Fibroblast of skin of right quadriceps (primary cell): ENCODE results near the gene PDP2.

ENCODE experiments used
- DNase-seq: peaks from one replicate; pipeline ENCODE4 v3.0.0-alpha.2; 2013

Gene PDP2

DNA sequence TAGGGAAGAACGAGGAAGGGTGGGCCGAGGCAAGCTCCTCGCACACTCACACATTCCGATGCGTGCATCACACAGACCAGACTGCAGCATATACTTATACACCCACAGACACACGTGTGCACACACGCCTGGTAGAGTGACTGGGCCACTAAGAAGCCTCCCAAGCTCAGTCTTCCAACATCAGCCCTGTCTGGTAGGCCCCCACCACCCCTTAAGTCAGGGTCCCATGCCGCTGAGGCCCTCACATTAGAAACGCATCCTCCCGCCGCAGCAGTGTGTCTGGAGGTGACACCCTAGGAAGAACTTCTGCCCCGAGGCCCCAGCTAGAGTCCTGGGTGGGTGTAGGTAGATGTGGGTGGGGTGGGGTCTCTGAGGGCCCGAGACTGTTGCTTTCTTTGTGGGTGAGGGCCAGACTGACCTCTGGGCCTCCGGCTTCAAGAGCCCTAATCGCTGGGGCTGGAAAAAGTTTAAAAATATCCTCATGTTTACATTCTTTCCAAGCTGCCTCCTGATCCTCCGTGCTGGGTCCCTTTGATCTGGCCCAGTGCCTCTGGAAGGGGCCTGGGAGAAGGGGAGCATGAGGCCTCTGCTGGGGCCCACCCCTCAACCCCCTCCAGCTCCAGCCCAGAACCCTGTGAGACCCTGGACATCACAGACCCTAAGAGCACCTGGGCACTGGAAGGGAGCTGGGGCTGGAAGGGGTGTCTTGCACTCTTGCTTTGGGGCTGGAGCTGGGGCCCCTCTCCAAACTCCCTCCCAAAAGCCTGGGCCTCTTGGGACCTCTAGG, 24.7 kb downstream of the PDP2 start:
- DNase-seq: no peak

DNA sequence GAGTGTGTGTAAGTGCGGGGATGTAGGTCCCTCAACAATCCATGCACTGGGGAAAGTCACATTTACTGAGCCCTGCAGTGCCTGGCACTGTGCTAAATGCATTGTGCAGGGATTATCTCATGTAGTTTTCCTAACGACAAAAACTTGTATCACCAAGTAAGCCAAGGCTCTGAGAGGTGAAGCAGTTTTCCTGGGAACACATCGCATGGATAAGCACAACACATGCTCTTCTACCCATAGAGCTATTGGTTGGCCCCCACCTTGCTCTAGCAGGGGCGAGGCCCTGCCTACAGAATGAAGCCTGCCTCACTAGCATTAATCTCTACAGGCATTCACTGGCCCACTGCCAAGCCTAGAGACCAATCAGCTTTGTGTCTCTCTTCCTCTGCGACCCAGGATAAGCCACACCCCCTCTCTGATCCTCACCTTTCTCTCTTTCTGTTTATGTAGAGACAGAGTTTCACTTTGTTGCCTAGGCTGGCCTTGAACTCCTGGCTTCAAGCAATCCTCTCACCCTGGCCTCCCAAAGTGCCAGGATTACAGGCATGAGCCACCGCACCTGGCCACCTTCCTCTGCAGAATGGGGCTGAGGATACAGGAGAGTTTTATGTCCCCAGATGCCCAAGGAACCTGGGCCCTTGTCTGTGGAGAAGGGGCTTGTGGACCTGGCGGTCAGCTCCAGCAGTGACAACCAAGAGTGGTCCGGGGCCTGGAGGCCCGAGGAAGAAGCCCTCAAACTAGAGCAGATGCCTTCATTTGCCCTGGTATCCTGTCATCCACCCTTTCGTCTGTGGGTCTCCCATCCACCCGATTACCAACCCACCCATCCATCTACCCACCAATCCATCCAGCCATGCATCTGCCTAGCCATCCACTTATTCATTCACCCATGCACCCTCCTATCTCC, 25.6 kb downstream of the PDP2 start:
- DNase-seq: no peak

DNA sequence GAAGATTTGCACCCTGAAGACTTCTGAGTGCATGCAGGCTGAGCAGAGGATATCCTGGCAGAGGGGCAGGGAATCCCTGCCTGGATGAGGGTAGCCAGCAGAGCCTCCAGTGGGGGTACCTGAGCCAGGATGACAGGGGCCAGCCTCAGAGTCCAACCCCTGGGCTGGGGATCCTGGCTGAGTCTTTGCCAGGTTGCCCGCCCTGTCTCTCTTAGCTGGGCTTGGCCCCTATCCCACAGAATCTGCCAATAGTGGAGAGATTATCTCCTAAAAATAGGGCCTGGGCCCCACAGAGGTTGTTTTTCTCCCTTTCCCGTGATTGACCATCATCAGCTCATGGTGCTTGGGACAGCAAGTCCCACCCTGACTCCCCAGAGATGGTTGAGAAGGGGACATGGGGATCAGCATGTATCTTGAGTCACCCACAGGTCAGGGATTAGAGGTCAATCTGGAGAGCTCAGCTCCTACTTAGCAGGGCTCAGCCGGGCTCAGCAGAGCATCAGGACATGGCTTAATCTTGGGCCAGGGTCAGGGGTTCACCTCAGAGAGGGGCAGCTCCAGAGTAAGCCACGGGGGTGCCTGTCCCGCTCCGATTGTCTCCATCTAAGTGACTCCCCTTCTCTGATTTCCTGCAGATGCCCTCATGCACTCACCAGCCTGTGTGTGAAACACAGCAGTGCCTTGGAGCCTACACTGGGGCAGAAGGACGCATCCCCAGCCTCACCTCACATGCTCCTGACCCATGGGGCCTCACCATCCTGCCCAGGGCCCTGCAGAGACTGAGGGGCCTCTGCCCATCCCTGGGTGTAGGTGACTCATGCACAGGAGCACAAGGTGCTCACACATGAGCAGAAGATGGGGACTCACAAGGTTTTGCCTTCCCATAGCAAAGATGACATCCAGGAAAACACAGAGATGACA, 26.9 kb downstream of the PDP2 start:
- DNase-seq: no peak

DNA sequence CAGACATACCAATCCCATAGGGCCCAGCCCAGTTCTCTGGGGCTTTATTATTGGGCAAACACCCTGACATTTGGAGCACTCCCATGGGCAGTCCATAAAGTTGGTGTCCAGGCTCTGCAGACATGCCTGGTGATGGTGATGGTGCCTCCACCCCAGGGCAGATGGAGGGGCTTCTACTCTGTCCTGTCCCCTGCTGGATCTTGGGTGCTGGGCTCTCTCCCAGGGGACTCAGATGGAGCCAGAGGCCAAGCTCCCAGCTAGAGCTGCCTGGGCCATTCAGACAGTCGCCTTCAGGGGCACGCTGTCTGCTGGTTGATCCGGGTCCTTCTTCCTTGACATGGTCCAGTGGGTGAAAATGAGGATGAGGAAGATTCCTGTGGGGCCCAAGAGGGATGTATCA, 27.8 kb downstream of the PDP2 start:
- DNase-seq: no peak

DNA sequence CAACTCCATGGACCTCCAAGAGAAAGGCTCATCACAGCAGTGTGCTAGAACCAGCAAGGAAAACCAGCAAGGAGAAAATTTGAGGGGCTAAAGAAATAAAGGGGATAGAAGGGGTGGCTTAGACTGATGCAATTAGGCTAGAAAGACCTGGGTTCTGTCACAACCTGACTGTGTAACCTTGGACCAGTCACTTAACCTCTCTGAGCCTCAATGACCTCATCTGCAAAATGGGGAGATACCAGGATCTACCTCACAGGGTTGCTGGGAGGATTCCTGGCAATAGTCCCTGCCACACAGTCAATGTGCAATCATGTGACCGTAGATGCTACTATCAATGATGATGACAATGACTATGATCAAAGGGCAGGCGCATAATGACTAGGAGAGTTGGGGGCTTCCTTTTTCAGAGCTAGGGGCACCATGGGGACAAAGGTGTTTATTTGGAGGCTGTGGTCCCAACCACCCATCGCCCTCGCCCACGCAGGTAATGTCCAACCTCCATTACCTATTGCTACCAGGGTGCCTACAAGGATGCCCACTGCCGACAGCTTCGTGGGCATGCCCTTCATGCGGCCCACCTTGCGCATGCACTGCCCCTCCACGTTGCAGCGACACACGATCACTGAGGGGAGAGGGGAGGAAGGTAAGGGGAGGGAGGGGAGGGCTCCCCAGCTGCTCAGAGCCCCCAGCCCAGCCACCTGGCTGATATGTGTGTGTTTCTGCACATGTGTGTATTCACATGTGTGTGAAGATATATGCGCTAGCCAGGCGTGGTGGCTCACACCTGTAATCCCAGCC, 28.6 kb downstream of the PDP2 start:
- no peak for DNase-seq

DNA sequence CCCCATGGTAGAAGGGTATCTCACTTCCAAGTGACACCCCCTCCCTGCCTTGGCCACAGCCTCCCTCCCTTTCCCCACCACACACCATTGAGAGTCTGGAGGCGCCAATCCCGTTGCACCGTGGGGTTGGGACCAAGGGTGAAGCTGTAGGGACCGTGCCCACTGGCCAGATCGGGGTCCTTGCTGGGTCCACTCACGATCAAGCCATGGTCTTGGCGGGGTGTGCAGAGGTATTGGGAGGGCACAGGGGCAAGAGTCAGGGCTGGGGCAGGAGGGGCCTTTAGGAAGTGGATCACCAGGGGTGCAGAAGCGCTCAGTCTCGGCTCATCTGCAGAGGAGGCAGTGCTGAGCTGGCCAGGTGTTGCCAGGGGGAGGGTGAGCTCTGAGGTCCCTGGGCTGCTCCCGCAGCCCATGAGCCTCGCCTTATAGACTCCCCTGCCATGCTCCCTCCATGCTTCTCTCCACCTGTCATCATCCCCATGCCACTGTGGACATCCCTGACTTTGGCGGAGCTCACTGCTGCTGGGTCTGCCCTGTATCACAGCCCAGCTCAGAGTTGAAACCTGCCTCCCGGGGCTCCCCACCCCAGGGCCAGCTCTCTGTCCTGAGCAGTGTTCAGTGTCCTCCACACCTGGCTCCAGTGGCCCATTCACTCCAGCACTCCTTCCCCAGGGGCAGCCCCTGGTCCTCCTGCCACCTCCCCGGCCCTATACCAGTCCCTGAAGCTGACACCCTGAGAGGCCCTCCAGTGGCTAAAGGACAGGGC, 30.0 kb downstream of the PDP2 start:
- no peak for DNase-seq

DNA sequence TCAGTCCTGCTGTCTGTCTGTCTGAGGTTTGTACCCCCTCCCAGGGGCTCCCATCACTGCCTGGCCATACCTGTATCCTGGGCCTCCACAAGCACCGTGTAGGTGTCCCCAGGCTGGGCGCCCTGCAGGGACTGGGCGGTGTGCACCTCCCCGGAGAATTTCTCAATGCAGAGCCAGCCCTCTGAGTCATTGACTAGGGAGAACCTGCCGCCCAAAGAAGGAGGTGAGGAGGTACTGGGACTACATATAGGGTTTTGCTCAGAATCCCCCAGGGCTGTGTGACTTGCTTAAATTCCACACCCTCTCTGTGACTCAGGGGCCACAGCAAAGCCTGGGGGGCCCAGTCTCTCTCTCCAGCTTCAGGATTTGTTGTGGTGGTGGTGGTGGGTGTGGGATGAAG, 30.8 kb downstream of the PDP2 start:
- no peak for DNase-seq

DNA sequence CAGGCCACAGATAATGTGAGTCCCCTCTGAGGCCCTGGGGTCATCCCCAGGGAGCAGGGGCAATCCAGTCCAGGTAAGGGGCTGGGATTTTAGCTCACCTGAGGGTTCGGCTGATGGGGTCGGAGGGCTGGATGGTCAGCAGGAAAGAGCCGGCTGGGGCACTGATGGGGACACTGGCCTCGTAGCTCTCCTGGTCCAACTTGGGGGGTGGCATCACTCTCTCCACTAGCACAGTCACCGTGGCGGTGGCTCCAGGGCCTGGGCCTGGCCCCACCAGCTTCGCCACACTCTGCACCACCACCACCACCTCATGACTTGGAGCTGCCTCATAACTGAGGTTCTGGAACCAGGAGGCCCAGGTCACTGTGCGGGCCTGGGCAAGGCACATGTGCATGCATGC, 31.5 kb downstream of the PDP2 start:
- no peak for DNase-seq

DNA sequence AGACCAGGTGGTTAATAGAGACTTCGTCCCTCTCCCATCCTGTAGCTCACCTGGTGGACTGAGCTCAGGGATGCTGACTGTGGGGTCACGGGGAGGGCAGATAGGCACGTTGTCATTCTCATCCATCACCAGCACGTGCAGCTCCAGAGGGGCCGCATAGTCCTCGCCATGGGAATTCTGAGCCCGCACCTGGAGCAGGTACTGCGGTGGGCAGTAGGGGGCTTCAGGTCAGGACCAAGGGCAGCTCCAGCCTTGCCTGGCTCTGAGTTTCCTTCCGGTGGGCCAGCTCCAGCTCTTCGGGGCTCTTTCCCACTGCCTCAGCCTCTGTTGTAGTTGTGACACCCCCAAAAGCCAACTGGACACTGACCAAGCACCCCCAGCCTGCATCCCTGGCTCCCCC, 32.8 kb downstream of the PDP2 start:
- DNase-seq: no peak

DNA sequence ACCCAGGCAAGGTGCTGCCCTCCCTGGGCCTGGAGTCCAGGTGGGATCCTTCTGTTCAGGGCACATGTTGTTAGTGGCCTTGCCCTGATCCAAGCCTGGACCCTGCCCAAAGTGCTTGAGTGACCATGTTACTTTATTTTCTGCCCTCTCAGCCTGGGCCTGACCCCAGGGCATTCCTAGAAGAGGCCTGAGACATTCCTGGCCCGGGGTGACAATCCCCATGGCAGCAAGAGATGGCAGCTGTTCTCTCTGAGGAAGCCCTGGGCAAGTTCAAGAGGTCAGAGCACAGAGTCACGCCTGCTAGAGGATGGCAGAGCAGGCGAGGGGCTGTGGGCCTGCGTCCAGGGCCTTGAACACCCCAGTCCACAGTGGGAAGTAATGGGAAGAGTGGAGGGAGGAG, 33.4 kb downstream of the PDP2 start:
- no peak for DNase-seq

DNA sequence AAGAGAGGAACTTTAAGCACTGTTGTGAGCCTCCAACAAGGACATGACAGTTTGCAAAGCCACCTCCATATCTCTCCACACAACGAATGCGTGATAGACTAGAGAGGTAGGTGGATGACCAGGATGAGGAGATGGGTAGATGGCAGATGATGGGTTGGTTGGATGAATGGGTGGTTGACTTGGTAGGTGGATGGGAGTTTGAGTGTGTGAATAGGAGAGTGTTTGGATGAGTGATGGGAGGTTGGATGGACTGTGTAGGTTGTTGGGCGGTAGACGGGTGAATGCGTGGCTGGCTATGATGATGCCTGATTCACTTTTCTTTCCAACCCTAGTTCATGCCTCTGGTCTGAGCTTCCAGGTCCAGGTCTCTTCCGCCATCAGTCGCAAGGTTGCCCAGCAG, 34.2 kb downstream of the PDP2 start:
- DNase-seq: no peak

DNA sequence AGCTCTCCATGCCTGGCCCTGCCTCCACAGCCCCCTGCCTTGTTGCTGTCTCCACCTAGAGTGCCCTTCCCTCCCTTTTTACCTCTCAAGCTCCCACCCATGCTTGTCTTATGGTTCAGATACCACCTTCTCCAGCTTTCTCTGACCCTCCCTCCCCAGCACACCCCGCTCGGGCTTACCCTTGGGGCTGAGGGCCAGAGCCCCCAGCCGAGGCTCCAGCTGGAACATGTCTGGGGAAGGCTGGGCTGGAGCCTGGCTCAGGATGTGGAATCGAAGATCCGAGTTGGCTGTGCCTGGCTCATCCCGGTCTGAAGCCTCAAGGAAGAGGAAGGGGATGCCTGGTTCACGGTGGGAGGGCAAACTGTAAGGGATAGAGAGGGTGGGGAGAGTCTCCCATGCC, 34.7 kb downstream of the PDP2 start:
- DNase-seq: no peak

DNA sequence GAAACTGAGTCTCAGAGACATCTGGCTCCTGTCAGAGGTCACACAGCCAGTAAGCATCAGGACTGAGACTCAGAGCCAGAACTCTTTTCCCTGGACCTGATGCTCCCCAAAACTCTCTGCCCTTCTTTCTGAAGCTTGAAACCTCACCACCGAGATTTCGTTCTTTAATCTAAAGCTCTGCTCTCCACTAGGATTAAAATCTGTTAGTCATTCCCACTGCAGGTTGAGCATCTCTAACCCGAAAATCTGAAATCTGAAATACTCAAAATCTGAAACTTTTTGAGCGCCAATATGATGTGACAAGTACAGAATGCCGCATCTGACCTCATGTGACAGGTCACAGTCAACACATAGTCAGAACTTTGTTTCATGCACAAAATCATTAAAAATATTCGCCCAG, 36.2 kb downstream of the PDP2 start:
- no peak for DNase-seq

DNA sequence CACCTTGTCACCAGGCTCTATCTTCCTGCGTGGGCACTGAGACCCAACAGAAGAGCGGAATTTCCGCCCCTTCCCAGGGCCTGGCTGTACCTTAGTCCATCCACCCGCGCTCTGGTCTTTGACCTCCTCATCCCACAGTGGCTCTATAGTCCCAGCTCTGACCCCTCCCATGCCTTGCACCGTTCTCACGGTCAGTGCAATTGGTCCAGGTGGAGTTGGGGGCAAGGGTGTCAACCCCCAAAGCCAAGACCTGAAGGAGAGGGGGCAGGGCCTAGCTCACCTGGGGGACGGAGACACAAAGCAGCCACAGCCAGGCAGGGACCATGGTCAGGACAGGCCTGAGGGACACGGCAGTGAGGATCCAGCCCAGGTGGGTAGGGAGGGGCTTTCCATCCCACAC, 37.4 kb downstream of the PDP2 start:
- DNase-seq: no peak

DNA sequence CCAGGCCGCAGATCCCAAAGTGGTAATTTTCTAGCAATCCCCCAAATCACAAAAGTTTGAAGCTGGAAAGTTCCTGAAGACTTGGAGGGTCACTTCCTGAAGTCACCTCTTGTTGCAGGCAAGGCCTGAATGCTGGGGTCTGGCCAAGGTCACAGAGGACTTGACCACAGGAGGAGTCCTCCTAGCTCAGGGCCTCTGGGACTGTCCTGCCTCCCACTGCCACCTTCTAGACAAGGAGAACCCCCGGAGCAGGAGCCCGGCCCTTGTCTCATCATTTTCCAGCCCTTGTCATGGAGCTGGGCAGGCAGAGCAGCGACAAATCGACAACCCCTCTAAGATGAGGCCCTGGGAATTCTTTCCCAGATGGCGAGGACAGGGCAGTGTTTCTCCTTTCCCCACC, 38.0 kb downstream of the PDP2 start:
- DNase-seq: no peak

DNA sequence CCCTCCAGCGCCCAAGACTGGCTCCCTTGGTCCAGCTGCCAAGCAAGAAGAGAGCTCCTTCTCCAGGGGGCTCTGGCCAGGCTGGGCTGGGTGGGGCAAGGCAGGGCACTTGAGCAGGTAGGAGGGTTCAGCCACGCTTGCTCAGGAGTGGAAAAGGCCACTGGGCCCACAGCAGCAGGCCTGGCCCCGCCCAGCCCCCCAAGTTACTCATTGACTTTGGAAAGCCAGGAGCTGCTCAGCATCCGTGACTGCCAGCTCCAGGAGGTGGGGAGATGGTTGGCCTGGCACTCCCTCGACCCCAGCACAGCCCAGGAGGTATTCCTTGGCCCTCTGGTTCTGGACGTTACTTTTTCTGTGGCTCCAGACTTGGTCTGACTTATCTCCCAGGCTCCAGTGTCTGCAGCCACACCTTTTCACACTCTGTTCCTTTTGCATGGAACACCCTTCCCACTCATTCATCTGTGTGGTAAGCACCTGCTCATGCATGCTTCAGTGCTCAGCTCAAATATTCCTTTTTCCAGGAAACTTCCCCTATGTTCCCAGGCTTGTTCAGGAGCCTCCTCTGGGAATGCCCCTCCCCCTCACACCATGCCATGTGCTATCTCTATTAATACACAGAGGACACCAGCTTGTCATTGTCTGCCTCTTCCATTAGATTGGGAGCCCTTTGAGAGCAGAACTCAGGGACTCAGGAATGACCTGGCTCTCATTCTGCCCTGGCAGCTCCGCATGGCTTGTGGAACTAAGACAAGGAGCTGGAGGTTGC, 38.7 kb downstream of the PDP2 start, which contains the start of gene CDH16:
CDH16 (minus strand) TSS at position 83 of the 766 bp plus-strand sequence. CDS start 820 bp downstream, outside the sequence.
- DNase-seq: no peak

DNA sequence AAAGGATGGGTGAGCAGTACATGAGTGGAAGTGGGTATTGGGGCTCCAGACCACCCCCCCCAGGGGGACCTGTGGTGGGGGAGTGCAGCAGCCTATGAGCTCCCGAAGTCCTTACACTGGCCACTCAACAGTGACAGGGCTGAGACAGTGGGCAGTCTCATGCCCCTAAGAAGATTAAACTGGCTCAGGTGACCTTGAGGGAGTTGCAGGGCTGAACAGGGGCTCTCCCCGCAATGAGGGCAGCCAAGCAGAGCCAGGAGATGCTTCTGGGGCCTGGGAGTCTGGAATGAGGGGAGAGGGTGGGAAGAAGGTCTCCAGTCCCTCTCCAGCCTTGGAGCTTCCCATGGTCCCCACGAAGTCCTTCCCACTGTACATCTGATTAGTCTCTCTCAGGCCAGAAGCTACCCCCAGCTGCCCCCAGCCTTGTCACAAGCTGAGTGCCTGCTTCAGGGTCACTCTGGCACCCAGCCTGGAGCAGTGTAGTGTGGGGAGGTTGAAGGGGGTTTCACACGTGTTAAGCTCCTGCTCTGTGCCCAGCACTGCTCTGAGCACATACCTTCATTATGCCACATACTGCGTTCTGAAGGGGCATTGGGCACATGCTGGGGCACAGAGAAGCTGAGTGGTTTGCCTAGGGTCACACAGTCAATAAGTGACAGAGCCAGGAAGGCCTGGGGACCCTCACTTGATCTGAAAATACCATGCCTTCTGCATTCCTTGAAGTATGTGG, 39.4 kb downstream of the PDP2 start:
- DNase-seq: no peak

DNA sequence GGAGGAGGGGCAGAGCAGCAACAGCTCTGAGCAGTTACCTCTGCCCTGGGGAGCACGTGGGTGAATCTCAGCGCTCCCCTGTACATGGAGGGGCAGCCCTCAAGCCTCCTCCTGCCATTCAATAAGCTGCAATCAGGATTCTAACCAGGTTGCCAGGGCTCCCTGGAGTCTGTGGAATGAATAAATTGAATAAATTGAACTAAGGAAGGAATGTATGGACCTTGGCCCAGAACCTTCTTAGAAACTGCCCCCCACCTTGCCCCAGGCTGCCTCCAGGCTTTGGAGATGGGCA, 39.9 kb downstream of the PDP2 start:
- DNase-seq: no peak

DNA sequence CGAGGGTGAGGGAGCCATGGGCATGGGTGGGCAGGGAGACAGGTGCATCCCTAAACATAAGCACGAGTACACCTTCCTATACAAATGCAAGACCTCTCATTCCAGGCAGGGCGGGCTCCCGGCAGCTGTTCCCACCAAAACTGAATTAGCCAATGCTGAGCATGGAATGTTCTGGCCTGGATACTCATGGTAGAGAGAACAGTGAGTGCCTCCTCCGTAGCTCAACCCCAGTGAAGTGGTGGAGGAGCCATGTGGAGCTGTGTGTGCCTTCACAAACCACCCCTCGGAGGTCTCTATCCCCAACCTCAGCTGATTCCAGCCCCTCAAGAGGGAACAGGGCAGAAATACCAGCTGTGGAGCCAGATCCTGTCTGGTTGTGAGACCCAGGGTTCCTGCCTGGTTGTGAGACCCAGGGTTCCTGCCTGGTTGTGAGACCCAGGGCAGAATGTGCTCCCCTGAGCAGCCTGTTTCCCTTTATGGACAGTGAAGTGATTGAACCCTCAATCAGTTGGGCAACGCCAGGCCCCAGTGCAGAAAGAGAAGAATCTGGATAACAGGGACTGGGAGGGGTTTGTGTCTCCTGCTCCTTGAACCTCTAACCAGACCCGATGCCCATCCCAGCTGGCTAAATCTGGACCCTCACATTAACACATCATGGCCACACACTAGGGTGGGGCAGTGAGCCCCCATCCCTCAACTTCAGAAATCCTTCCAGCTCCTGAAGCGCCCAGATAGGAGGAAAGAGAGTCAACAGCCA, 40.8 kb downstream of the PDP2 start:
- DNase-seq: no peak
